Neural crest cell (in vitro differentiated cells): ENCODE measurements around the gene KSR1. TPM values are rescaled to one million over a fixed set of nuclear protein-coding genes. Genes with fewer than 3 reads are reported as not detected.
A peak's percentile ranks its signal among the peaks of the same experiment; 100 is the strongest.

ENCODE experiments used
- DNase-seq: peaks from one replicate; pipeline ENCODE4 v3.0.0; 2021; ENCODE audit warnings: low read depth, mixed read lengths, low spot score
- H3K27ac Mint-ChIP-seq: one replicate; pipeline ENCODE4 v1.8.0; 2021; ENCODE audit warnings: mild to moderate bottlenecking, mixed read lengths; ENCODE audit not compliant: unreplicated experiment
- H3K27me3 Mint-ChIP-seq: 2 replicates; pipeline ENCODE4 v1.8.0; 2021; ENCODE audit warnings: low read depth, mild to moderate bottlenecking, mixed read lengths
- H3K36me3 Mint-ChIP-seq: 2 replicates; pipeline ENCODE4 v1.8.0; 2021; ENCODE audit warnings: low read depth, mild to moderate bottlenecking, mixed read lengths
- H3K4me1 Mint-ChIP-seq: 2 replicates; pipeline ENCODE4 v1.8.0; 2021; ENCODE audit warnings: mixed read lengths
- H3K4me3 Mint-ChIP-seq: one replicate; pipeline ENCODE4 v1.8.0; 2021; ENCODE audit warnings: mild to moderate bottlenecking, mixed read lengths
- H3K9me3 Mint-ChIP-seq: 2 replicates; pipeline ENCODE4 v1.8.0; 2021; ENCODE audit warnings: mixed read lengths
- total RNA-seq: library from RNA; stranded (reverse); gene quantifications from 2 replicates; pipeline ENCODE4 v1.2.1, GENCODE V29; 2021
- TF ChIP-seq, protein P1 (sequence below): fragments of 200-600 bp; sonication (generic); conservative IDR thresholded peaks from 2 replicates; pipeline ENCODE4 v1.5.0; 2021; ENCODE audit warnings: antibody characterized with exemption, mild to moderate bottlenecking

KSR1 gene
- total RNA-seq, 1 donor from 2014 or later = 28.0 TPM

DNA sequence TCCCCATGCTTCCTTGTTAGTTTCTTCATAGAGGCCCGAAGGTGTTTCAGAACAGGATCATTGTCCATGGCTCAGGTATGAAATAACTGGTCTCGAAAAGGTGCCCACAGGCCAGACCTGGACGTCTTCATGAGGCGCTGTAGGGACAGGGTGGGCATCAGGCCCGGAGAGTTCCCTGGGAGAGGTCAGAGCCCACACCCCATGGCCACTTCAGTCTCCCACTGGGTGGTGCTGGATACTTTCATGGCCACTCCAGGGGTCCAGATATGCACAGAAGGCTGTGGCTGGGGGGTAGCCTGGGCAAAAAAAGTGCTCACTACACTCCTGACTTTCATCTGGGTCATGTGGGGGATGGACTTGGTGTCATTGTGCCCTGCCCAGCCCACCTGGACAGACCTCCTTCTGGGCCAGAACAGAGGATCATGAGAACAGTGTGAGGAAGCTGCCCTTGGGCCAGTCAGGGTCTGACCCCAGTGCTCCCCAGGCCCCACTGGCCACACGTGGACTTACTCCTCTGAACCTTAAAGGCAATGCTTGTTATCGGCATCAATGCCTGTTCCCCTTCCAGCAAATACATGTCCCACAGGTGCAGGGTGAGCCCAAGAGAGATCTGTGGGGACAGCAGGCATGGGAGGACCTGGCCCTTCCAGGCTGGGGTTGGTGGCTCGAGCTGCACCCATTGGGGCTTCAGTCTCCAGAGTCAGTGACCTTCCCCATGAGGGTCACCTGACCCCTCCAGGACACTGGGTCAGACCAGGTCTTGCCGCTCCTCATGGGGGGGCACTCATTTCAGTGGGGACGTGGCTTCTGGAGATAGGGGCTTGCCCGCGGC, 211.6 kb downstream of the KSR1 start:
- no peak for DNase-seq
- Mint-ChIP-seq H3K27me3 (peaks cover 2% of the 10 kb centered on the region), H3K4me3 (no peak overlapping the region), H3K9me3 (no peaks in the 10 kb centered on the region), H3K4me1 (no peaks in the 10 kb centered on the region), H3K27ac (peak overlapping the region; percentile 57), H3K36me3 (no peaks in the 10 kb centered on the region)
- TF ChIP-seq, protein P1, sequence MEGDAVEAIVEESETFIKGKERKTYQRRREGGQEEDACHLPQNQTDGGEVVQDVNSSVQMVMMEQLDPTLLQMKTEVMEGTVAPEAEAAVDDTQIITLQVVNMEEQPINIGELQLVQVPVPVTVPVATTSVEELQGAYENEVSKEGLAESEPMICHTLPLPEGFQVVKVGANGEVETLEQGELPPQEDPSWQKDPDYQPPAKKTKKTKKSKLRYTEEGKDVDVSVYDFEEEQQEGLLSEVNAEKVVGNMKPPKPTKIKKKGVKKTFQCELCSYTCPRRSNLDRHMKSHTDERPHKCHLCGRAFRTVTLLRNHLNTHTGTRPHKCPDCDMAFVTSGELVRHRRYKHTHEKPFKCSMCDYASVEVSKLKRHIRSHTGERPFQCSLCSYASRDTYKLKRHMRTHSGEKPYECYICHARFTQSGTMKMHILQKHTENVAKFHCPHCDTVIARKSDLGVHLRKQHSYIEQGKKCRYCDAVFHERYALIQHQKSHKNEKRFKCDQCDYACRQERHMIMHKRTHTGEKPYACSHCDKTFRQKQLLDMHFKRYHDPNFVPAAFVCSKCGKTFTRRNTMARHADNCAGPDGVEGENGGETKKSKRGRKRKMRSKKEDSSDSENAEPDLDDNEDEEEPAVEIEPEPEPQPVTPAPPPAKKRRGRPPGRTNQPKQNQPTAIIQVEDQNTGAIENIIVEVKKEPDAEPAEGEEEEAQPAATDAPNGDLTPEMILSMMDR = no peak

DNA sequence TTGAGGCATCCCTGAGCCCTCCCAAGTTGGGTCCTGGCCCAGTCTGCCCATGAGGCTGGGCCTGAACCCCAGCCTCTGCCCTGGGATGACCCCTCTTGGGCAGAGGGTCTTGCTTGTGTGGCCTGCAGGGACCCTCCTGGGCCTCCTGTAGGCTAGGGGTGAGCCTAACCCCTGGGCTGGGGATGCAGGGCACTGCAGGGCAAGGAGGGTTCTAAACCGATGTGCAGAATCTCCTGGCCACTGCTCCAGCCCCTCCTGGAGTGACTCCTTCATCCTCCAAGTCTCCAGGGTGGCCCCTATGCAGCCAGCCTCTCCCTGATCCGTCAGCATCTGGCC, 212.2 kb downstream of the KSR1 start:
- Mint-ChIP-seq H3K27me3 (no peaks in the 10 kb centered on the region), H3K4me1 (no peaks in the 10 kb centered on the region), H3K36me3 (no peaks in the 10 kb centered on the region), H3K9me3 (no peaks in the 10 kb centered on the region), H3K27ac (no peak overlapping the region), H3K4me3 (no peak overlapping the region)
- DNase-seq = no peak
- TF ChIP-seq, protein P1 = no peak

DNA sequence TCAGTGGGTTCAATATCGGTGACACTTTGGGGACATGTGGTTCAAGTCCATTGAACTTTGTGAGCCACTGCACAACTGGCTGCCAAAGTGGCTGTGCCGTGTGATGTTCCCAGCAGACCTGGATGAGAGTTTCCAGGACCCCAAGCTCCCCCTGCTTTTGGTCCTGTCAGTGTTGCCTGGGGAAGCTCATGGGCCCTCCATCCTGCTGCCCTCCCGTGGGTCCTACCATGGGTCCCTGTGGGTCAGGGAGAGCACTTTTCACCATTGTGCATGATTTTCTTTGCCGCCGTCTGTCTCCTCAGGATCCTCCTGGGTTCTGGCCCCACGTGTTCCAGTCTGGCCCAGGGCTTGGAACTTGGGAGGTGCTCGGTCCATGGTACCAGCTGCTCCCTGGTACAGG, 212.9 kb downstream of the KSR1 start:
- Mint-ChIP-seq H3K27me3 (no peaks in the 10 kb centered on the region), H3K27ac (no peak overlapping the region), H3K36me3 (no peaks in the 10 kb centered on the region), H3K9me3 (no peaks in the 10 kb centered on the region), H3K4me1 (no peaks in the 10 kb centered on the region), H3K4me3 (no peak overlapping the region)
- TF ChIP-seq, protein P1 = no peak
- no peak for DNase-seq

DNA sequence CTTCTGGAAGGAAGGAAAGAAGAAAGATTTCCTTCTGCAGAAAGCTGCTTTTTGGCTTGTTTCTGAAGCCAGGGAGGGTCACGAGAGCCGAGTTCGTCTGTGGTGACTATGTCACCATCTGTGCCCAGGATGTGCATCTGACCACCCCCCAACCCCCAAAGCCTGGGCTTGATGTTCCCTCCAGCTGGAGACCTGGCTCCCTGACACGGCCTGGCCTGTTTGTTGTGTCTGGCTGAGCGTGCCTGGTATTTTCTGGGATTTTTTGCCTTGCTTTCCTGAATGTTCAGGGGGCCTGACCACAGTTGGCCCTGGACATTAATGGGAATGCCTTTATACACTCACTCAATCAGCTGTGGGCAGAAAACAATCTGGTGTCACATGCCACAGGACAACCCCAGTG, 213.6 kb downstream of the KSR1 start:
- Mint-ChIP-seq H3K36me3 (no peaks in the 10 kb centered on the region), H3K4me3 (no peak overlapping the region), H3K9me3 (no peaks in the 10 kb centered on the region), H3K27ac (no peak overlapping the region), H3K27me3 (no peaks in the 10 kb centered on the region), H3K4me1 (no peaks in the 10 kb centered on the region)
- TF ChIP-seq, protein P1 = no peak
- DNase-seq = no peak

DNA sequence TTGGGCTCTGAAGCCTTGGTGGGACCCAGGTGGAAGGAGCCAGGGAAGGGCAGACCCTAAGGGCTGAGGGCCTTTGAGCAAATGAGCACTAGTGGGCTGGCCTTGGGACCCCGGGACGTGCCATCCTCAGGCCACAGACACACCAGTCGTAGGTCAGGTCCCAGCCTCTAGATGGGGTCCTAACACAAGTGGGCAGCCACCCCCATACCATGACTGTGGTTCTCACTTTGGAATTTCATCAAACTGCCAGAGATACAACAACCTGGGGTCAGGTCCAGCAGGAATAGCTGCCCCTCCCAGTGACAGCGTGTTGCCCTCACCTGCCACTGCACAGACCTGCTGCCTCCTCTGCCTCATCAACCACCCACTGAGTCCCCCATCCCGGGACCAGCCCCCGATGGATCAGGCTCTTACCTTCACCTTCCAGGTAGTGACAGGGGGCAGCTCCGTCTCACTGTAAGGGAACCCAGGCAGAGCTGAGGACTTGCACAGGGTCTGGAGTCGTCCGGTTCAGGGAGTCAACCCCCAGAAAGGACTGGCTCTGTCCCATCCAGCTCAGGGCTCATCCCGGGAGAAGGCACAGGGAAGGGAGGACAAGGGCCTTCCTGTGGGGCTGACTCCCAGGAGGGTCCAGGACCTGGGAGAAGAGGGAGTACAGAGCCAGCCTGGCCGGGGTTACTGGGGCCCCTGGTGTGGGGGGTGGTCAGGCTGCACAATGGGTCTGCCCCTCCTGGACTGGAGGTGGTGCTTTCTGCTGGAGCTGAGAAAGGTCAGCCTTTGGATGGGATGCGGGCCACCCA, 214.7 kb downstream of the KSR1 start:
- no peaks in the 10 kb centered on the region for H3K9me3 Mint-ChIP-seq
- H3K4me3 Mint-ChIP-seq = no peak overlapping the region
- DNase-seq = no peak
- no peaks in the 10 kb centered on the region for H3K27me3 Mint-ChIP-seq
- no peaks in the 10 kb centered on the region for H3K36me3 Mint-ChIP-seq
- H3K4me1 Mint-ChIP-seq = no peaks in the 10 kb centered on the region
- TF ChIP-seq, protein P1 = no peak
- H3K27ac Mint-ChIP-seq = no peak overlapping the region
